K562 (cell line): ENCODE results near the gene CPED1. TPM values are rescaled to one million over a fixed set of nuclear protein-coding genes. Genes with fewer than 3 reads are reported as not detected.

ENCODE experiments used
- BCOR ChIP-seq: fragments of 450-650 bp; IDR thresholded peaks from 2 replicates; pipeline ENCODE4 v1.6.1; 2016
- BHLHE40 ChIP-seq: IDR thresholded peaks from 2 replicates; pipeline ENCODE4 v1.6.1; 2011; ENCODE audit warnings: low read length, improper control_type of control experiment
- DACH1 ChIP-seq: fragments of 450-650 bp; IDR thresholded peaks from 2 replicates; pipeline ENCODE4 v1.6.1; 2018; ENCODE audit not compliant: partially characterized antibody
- E2F8 ChIP-seq: fragments of 450-650 bp; IDR thresholded peaks from 2 replicates; pipeline ENCODE4 v1.7.1; 2018; ENCODE audit warnings: mild to moderate bottlenecking, low read depth; ENCODE audit not compliant: partially characterized antibody
- EP400 ChIP-seq: fragments of 450-650 bp; IDR thresholded peaks from 2 replicates; pipeline ENCODE4 v1.6.1; 2017; ENCODE audit warnings: antibody characterized with exemption, mild to moderate bottlenecking, moderate library complexity
- GABPB2 ChIP-seq: fragments of 250-450 bp; sonication (Bioruptor Pico); conservative IDR thresholded peaks from 2 replicates; pipeline ENCODE4 v1.5.1; 2021; ENCODE audit warnings: mild to moderate bottlenecking
- GATA2 ChIP-seq: sonication (generic); formaldehyde crosslinking; IDR thresholded peaks from 2 replicates; pipeline ENCODE4 v1.4.0; 2020; ENCODE audit warnings: mild to moderate bottlenecking, missing genetic modification reagents
- HDAC1 ChIP-seq, 2 experiments: fragments of 450-650 bp; IDR thresholded peaks; 2 replicates each; pipeline ENCODE4 v1.6.1; 2016 to 2017; ENCODE audit warnings: inconsistent platforms in 1 of 2, mild to moderate bottlenecking in 1 of 2, moderate library complexity in 1 of 2
- IFI16 ChIP-seq: fragments of 250-450 bp; sonication (Bioruptor Pico); IDR thresholded peaks from 2 replicates; pipeline ENCODE4 v2.1.2; 2022; ENCODE audit warnings: mild to moderate bottlenecking, inconsistent platforms
- MEF2A ChIP-seq: IDR thresholded peaks from 2 replicates; pipeline ENCODE4 v1.6.1; 2011; ENCODE audit warnings: low read depth, mild to moderate bottlenecking, low read length, moderate library complexity; ENCODE audit not compliant: control insufficient read depth
- MEIS2 ChIP-seq: fragments of 450-650 bp; IDR thresholded peaks from 2 replicates; pipeline ENCODE4 v1.6.1; 2014; ENCODE audit warnings: mild to moderate bottlenecking; ENCODE audit not compliant: partially characterized antibody
- NR2F6 ChIP-seq: fragments of 450-650 bp; formaldehyde crosslinking; IDR thresholded peaks from 2 replicates; pipeline ENCODE4 v1.4.0; 2020; ENCODE audit warnings: mild to moderate bottlenecking
- NUFIP1 ChIP-seq: fragments of 450-650 bp; IDR thresholded peaks from 2 replicates; pipeline ENCODE4 v1.6.1; 2018; ENCODE audit not compliant: partially characterized antibody
- POLR2A ChIP-seq: fragments of 450-650 bp; conservative IDR thresholded peaks from 2 replicates; pipeline ENCODE4 v1.6.1; 2016
- RBM39 ChIP-seq: fragments of 200-400 bp; formaldehyde crosslinking; optimal IDR thresholded peaks from 2 replicates; pipeline ENCODE3; 2018; ENCODE audit warnings: low read depth, low read length
- SREBF2 ChIP-seq: sonication (generic); formaldehyde crosslinking; IDR thresholded peaks from 2 replicates; pipeline ENCODE4 v1.4.0; 2020; ENCODE audit warnings: mild to moderate bottlenecking, missing genetic modification reagents
- STAT5A ChIP-seq: IDR thresholded peaks from 2 replicates; pipeline ENCODE4 v1.6.1; 2012; ENCODE audit warnings: low read length, inconsistent platforms, borderline replicate concordance
- ZBTB8A ChIP-seq: fragments of 450-650 bp; IDR thresholded peaks from 2 replicates; pipeline ENCODE4 v1.6.1; 2018; ENCODE audit warnings: mild to moderate bottlenecking, moderate library complexity; ENCODE audit not compliant: partially characterized antibody
- ZFX ChIP-seq: sonication (generic); formaldehyde crosslinking; IDR thresholded peaks from 2 replicates; pipeline ENCODE4 v1.8.0; 2022; ENCODE audit warnings: mild to moderate bottlenecking, missing genetic modification reagents, moderate library complexity
- ZNF174 ChIP-seq: fragments of 250-450 bp; sonication (Bioruptor Pico); IDR thresholded peaks from 2 replicates; pipeline ENCODE4 v1.4.0; 2020; ENCODE audit warnings: mild to moderate bottlenecking
- ZNF224 ChIP-seq: sonication (generic); formaldehyde crosslinking; IDR thresholded peaks from 2 replicates; pipeline ENCODE4 v1.8.0; 2022; ENCODE audit warnings: mild to moderate bottlenecking, missing genetic modification reagents
- ZNF280A ChIP-seq: fragments of 450-650 bp; IDR thresholded peaks from 2 replicates; pipeline ENCODE4 v1.6.1; 2018; ENCODE audit warnings: mild to moderate bottlenecking, low read depth; ENCODE audit not compliant: partially characterized antibody
- ZNF696 ChIP-seq: fragments of 250-450 bp; sonication (Bioruptor Pico); conservative IDR thresholded peaks from 2 replicates; pipeline ENCODE4 v1.4.0; 2020; ENCODE audit warnings: mild to moderate bottlenecking, moderate library complexity
- polyA plus RNA-seq, 8 experiments: library from polyadenylated mRNA; depleted of rRNA in 4 of 8; stranded (reverse) in 5 of 8; unstranded in 3 of 8; fragments of >200 nt; fragmentation: Nextera tagmentation in 2 of 8; fragmentation: Illumina TruSeq in 1 of 8; extraction: Ambion mirVana in 2 of 8; extraction: Trizol in 1 of 8; gene quantifications; 2 replicates each; pipeline versions ENCODE4 v1.2.1 to v1.2.3, GENCODE V29; 2011 to 2014; ENCODE audit warnings: inconsistent platforms in 1 of 8, missing spikeins in 1 of 8
- total RNA-seq, 7 experiments: library from RNA; depleted of rRNA in 6 of 7; stranded (reverse); fragments of >200 nt in 6 of 7; fragmentation: Illumina TruSeq in 2 of 7; extraction: Trizol in 2 of 7; gene quantifications; 2 replicates each; pipeline versions ENCODE4 v1.2.1 to v1.2.3, GENCODE V29; 2011 to 2021; ENCODE audit warnings: low replicate concordance in 1 of 7
- TF ChIP-seq, protein P1 (sequence below): fragments of 450-650 bp; formaldehyde crosslinking; IDR thresholded peaks from 2 replicates; pipeline ENCODE4 v1.4.0; 2020; ENCODE audit warnings: mild to moderate bottlenecking, moderate library complexity

The CPED1 gene
- total and polyA plus RNA-seq, 9 of the 15 experiments (the other 6 are each of a cell fraction or from before 2014, with no cell fraction given) = 195 to 393 (median 290) TPM

GRCh38 chr7:121138262-121138933 lies 149.9 kb downstream of the CPED1 start (continued):
- no peak for TF ChIP-seq ZNF280A
- no peak for TF ChIP-seq ZFX
- TF ChIP-seq NUFIP1 = no peak
- TF ChIP-seq EP400 = peak; percentile 65
- TF ChIP-seq NR2F6 (CRISPR knock-in tag) = no peak
- TF ChIP-seq MEIS2 = peak; percentile 88
- TF ChIP-seq BHLHE40 = no peak
- TF ChIP-seq ZBTB8A = no peak
- no peak for TF ChIP-seq ZNF174
- no peak for TF ChIP-seq SREBF2
- no peak for TF ChIP-seq ZNF696 (CRISPR knock-in tag)
- TF ChIP-seq RBM39 = no peak
- no peak for TF ChIP-seq MEF2A
- TF ChIP-seq IFI16 (CRISPR knock-in tag) = no peak
- no peak; the same call in 1 of the 2 replicates for TF ChIP-seq STAT5A
- TF ChIP-seq HDAC1 (IDR thresholded peaks at IDR 0.05) = no peak
- no peak for TF ChIP-seq POLR2A
- no peak for TF ChIP-seq GATA2
- TF ChIP-seq GABPB2 (CRISPR knock-in tag) = no peak
- no peak for TF ChIP-seq DACH1
- TF ChIP-seq BCOR = no peak
- no peak for TF ChIP-seq ZNF224 (CRISPR knock-in tag)
- peak; percentile 62 for TF ChIP-seq E2F8
- TF ChIP-seq, protein P1, sequence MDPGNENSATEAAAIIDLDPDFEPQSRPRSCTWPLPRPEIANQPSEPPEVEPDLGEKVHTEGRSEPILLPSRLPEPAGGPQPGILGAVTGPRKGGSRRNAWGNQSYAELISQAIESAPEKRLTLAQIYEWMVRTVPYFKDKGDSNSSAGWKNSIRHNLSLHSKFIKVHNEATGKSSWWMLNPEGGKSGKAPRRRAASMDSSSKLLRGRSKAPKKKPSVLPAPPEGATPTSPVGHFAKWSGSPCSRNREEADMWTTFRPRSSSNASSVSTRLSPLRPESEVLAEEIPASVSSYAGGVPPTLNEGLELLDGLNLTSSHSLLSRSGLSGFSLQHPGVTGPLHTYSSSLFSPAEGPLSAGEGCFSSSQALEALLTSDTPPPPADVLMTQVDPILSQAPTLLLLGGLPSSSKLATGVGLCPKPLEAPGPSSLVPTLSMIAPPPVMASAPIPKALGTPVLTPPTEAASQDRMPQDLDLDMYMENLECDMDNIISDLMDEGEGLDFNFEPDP (CRISPR knock-in tag) = no peak
